GM10266 (cell line): ENCODE results near the gene MTSS2.
"Not testable (repeated sequence)": the region's sequence is repeated elsewhere in the genome, so short reads cannot be mapped to it uniquely, and the experiment has no call there.

Source experiments
- DNase-seq: peaks from one replicate; pipeline ENCODE4 v3.0.0; 2012; ENCODE audit errors: extremely low spot score
- CTCF ChIP-seq: IDR thresholded peaks from 2 replicates; pipeline ENCODE4 v1.5.1; 2012; ENCODE audit warnings: mild to moderate bottlenecking, low read depth; ENCODE audit not compliant: control insufficient read depth, insufficient read depth; ENCODE audit errors: missing control alignments

The MTSS2 gene

DNA sequence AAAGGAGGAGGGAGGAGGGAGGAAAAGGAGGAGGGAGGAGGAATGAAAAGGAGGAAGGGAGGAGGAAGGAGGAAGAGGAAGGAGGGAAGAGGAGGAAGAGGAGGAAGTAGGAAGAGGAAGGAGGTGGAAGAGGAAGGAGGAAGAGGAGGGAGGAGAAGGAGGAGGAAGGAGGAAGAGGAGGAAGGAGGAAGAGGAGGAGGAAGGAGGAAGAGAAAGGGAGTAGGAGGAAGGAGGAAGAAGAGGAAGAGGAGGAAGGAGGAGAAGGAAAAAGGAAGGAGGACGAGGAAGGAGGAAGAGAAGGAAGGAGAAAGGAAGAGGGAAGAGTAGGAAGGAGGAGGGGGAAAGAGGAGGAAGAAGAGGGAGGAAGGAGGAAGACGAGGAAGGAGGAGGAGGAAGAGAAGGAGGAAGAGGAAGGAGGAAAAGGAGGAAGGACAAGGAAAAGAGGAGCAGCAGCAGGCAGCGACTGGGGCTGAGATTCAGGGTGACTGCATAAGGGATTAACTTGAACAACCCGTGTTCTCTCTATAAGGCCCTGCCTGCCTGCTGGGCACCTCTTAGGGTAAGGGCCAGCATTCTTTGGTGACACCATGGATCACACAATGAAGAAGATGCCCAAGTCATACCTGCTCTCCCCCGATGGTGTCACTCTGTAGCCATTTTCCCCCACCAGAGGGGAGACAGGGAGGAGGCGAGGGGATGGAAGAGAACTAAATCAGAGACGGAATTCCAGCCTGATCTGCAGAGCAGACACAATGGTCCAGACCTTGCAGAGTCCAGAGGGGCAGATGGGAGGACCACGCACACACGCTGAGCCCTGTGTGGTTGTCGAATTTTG lies 40.9 kb downstream of the MTSS2 start:
- DNase-seq: no peak
- TF ChIP-seq CTCF: no peak

DNA sequence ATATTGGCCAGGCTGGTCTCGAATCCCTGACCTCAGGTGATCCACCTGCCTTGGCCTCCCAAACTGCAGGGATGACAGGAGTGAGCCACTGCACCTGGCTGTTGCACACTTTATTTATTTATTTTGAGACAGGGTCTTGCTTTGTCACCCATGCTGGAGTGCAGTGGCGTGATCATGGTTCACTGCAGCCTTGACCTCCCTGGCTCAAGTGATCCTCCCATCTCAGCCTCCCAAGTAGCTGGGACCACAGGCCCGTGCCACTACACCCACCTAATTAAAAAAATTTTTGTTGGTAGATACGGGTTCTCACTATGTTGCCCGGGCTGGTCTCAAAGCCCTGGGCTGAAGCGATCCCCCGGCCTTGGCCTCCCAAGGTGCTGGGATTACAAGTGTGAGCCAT lies 42.6 kb downstream of the MTSS2 start:
- not testable (repeated sequence) for DNase-seq

DNA sequence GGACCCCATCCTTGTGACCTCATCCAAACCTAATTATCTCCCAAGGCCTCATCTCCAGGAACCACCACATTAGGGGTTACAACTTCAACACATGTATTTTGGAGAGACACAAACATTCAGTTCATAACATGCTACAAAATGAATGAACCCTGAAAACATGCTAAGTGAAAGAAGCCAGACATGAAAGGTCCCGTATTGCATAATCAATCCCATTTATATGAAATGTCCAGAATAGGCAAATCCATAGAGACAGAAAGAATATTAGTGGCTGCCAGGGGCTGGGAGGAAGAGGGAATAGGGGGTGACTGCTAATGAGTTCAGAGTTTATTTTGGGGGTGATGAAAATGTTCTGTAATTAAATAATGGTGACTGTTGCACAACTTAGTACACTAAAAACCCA lies 43.2 kb downstream of the MTSS2 start:
- DNase-seq: no peak

DNA sequence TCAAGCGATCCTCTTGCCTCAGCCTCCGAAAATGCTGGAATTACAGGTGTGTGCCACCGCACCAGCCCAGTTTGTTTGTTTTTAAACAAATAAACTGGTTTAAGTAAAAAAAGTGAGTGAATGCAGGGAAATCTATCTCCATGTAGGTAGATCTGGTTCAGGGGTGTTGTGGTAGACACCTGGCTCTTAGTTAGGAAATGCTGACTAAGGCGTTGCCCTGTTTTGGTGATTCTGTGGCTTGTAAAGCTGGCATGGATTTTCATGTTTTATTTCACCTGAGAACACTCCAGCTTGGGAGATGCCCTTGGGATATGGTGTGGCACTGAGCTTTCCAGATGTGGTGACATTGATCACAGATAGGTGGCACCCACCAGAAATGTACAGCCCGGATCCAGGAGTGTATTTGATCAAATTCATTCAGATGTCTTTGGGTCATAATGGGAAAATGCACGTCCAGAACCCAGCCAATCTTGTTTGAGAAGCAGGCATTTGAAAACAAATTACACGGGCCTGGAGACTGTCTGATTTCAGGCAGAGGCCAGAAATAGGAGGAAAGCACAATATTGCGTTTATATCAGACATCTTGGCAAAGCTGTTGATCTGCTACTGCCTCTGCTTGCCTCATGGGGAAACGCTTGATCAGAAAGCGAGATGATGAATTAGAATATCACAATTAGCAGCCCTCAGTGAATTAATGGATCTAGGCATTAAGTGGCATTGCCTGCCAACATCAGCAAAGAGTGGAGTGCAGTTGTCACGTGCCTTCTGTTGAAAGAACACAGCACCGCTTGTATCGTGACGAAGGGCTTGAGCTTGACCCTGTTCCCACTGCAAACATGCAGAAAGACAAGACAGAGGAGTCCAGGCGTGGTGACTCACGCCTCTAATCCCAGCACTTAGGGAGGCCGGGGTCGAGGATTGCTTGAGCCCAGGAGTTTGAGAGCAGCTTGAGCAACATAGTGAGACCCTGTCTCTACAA lies 46.8 kb downstream of the MTSS2 start:
- no peak for DNase-seq
- no peak for TF ChIP-seq CTCF

More for the DNA sequence above, 43.2 kb downstream of the MTSS2 start:
- TF ChIP-seq CTCF: no peak
